Eye (tissue), 1 donor: Measurements from ENCODE around the gene KCTD21.

ENCODE experiments used
- DNase-seq: peaks from one replicate; pipeline ENCODE4 v3.0.0-alpha.2; 2015

The KCTD21 gene

GRCh38 chr11:78138694-78139421 is 49.6 kb downstream of the KCTD21 start:
- DNase-seq: no peak

GRCh38 chr11:78138291-78138690 is 50.1 kb downstream of the KCTD21 start:
- DNase-seq: no peak

- DNase-seq: no peak
Observed at GRCh38 chr11:78132475-78132874, 56.0 kb downstream of the KCTD21 start.

GRCh38 chr11:78131956-78132355 is 56.5 kb downstream of the KCTD21 start:
- DNase-seq: no peak

GRCh38 chr11:78127403-78127802 is 61.0 kb downstream of the KCTD21 start:
- no peak for DNase-seq
